ENCODE results near the gene KRTAP5-6. TPM values are rescaled to one million over a fixed set of nuclear protein-coding genes. Genes with fewer than 3 reads are reported as not detected.

The KRTAP5-6 gene, protein sequence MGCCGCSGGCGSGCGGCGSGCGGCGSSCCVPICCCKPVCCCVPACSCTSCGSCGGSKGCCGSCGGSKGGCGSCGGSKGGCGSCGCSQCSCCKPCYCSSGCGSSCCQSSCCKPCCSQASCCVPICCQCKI
- not detected in 2 replicates for total RNA-seq (2014; rRNA removed; shearing (Covaris generic))

DNA sequence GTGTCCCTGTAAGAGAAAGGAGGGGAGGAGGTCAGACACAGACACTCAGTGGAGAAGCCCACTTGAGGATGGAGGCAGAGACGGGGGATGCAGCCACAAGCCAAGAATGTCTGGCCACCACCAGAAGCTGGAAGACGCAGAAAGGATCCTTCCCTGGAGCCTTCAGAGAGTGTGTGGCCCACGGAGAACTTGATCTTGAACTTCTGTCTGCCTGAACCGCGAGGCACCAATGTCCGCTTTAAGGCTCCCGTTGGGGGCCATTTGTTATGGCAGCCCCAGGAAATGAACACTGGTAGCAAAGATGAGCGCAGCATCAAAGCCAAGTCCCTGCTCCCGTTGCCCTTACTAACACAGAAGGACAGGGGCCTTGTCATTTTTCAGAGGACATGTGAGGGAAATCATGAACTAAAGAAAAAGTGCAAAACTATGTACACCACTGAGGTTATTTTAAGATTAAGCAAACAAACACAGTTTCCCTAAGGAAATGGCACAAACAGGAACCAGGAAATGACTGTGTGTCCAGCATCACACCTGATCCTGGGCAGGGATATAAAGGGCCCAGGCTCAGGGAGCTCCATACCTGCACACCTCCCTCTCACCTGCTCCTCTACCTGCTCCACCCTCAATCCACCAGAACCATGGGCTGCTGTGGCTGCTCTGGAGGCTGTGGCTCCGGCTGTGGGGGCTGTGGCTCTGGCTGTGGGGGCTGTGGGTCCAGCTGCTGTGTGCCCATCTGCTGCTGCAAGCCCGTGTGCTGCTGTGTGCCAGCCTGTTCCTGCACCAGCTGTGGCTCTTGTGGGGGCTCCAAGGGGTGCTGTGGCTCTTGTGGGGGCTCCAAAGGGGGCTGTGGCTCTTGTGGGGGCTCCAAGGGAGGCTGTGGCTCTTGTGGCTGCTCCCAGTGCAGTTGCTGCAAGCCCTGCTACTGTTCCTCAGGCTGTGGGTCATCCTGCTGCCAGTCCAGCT, at the start of gene KRTAP5-6:
Gene KRTAP5-6, plus strand, starts transcription at position 588 of the 963 bp plus-strand sequence. Its CDS starts 51 bp downstream, at position 639.
- no peak for DNase-seq (ENCODE audit: low read depth)

DNA sequence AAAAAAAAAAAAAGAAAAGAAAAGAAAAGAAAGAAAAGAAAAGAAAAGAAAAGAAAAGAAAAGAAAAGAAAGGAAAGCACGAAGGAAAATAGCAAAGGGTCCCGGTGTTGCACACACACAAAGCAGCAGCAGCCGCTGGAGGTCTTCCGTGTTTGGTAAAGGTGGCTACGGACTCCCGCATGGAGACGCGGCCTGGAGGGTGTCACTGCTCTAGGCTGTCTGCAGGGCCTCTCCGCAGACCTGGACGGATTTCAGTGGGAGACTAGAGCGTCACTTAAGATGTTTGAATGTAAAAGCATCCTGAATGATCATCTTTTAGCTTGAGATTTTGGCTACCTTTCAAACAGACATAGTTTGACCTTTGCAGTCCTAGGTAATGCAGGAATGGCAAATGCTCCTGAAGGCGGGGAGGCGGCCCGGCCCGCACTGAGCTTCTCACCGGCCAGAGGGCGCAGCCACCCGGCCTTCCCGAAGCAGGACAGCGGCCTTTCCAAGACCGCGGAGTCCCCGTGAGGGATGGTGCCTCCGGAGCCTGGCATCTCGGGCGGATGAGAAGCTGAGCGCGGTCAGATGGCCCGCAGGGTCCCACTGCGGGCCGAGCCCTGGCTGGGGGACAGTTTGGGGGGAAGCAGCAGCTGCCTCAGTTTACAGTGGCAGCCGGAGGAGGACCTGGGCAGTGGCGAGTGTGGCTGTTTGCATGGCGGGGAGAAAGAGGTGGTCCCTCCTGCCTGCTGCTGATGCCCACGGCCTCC, 48.9 kb upstream of the KRTAP5-6 start:
- no peak for DNase-seq (ENCODE audit: low read depth)

DNA sequence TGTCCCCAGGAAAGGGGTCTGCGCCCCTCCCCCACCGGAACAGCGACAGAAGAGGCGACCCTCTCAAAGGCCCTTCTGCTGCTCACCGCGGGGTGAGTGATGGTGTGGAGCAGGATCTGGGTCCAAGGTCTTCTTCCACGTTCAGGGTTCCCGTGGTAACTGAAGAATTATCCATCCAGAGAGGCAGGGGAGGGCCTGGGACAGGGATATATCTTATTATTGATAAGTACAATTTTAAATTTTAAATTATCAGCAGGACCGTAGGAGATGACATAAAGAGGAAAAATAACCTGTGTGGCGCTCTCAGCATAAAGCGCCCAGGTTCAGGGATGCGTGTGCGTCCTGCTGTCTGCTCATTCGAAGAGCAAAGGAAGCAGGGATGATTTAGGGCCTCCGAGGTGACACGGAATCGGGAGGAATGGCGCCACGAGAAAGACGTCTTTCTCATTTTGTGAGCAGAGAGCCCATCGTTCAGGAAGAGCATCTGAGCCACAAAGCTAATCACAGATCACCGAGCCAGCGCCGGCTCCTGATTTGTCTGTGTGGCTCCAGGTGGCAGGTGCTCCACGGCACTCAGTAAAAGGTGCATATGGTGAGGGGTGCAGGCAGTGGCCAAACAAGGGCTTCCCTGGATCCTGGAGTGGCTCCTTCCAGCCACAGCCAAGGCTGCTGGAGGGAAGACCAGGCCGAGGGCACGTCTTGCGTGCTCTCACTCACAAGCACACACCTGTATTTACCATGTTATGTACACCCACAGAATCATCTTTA, 48.2 kb upstream of the KRTAP5-6 start:
- no peak for DNase-seq (ENCODE audit: low read depth)

DNA sequence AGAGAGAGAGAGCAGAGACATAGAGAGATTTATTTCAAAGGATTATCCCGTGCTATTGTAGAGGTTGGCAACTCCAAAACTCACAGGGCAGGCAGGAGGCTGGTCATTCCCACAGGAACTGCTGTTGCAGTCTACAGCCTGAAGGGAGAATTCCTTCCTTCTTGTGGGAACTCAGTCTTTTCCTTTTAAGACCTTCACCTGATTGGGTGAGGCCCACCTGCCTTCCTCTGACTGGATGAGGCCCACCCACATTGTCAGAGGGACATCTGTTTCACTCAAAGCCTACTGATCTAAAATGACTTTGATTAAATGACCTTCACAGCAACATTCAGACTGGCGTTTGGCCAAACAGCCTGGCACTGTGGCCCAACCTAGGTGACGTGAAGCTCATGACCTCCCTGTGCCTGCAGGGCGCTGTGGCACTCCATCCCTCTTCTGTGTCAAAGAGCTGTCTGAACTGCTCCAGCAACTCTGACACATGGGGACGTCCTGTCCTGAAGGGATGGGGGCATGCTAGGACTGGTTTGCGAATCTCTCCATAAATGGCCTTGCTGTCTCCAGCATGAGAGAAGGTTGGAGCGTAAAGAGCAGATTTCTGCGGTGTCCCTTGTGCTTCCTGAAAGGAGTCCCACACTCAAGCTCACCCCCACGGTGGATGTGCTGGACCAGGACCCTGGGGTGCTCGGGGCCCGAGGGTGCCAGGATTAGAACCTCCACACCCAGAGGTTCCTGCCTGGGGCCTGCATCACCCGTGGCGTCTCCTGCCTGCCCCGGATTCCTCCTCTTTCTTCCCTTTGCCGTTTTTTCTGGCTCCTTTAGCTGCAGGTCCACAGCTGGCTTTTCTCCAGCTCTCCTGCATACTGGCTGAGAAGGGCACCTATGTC, 46.7 kb upstream of the KRTAP5-6 start:
- DNase-seq (ENCODE audit: low read depth): no peak

DNA sequence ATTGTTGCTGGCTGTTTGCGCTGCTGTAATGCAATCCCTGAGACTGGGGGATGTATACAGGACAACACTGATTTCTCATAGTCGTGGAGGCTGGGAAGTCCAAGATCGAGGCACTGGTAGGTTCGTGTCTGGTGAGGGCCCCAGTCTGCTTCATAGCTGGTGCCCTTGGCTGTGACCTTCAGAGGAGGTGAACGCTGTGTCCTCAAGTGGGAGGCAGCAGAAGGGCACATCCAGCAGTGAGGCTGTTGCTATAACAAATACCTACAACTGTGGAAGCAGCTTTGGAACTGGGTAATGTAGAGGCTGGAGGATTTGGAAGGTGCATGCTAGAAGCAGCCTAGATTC, 46.1 kb upstream of the KRTAP5-6 start:
- DNase-seq (ENCODE audit: low read depth): no peak

DNA sequence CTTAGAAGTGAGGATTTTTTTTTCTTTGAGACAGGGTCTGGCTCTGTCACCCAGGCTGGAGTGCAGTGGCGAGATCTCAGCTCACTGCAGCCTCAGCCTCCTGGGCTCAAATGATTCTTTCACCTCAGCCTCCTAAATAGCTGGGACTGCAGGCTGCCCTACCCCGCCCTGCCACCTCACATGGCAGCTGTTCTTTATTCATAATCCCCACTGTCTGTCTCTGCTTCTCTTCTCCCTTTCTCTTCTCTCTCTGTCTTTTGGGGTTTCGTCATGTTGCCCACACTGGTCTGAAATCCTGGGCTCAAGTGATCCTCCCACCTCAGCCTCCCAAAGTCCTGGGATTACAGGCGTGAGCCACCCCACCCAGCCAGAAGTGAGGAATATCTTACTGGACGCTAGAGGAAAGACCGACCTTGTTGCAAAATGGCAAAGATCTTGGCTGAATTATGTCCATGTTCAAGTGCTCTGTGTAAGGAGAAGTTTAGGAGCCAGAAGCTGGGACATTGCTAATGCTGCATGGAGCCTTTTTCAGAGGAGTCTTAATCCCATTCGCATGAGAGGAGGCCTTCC, 45.5 kb upstream of the KRTAP5-6 start:
- DNase-seq (ENCODE audit: low read depth): no peak

DNA sequence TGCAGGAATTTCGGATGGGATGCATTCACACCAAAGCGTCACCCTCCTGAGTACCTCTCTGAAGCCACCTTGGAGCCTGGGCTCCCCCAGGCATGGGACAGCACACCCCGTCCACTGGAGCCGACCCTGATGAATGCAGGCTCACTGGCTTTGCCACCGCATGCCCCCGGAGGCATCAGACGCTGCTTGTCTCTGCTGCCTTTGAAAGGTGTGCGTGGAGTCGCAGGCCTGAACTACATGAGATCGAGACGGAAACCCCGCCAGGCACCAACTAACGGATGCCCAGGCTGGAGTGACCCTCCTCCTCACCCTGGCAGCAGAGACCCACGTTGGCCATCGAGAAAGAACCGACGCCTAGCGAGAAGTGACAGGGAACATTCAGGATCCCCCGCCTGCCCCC, 45.0 kb upstream of the KRTAP5-6 start:
- no peak for DNase-seq (ENCODE audit: low read depth)

DNA sequence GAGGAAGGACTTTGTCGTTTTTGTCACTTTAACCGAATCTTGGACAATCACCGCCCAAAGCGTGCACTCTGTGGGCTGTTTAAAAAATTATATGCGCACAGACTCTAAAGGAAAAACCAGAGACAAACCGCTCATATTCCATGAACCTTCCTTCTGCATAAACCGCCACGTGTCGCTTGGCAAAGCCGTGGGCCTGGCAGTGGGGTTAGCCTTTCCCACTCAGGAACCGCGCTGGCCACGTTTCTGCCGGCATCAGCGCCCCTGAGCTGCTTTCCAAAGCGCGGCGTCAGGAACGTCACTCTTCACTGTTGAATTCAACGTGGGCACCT, 44.6 kb upstream of the KRTAP5-6 start:
- no peak for DNase-seq (ENCODE audit: low read depth)

DNA sequence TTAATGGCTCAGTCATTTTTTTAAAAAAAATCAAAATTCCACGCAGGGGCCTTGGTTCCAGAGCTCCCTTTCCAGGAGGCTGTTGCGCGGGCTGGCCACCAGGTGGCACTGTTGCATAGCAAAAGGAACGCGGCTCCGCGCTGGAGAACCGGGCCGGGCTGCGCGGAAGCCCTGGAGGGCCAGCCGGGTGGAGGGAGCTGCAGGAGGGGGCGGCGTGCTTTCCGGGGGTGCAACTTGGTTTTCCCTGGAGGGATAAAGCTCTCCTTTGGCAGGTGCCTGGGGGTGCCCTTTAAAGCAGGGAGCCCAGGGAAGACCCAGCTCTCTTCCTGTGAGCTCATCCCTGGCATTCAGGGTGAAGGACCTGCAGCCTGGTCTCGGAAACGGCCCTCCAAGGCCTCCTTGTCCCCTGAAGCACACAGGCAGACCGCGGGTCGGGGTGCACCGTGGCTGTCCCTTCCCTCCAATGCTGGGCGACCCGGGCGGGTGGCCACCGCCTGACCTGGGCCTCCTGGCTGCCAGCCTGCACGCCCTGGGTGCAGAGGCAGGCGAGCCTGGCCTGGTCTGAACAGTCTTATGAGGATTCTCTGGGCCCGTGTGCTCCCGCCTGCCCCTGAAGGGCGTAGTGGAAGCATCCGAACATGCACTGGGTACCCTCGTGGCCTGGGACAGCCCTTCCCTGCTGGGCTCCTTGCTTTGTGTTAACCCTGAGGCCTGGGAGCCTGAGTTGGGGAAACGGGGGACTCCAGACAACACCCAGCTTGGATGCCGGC, 44.0 kb upstream of the KRTAP5-6 start:
- DNase-seq (ENCODE audit: low read depth): peak; percentile 55

DNA sequence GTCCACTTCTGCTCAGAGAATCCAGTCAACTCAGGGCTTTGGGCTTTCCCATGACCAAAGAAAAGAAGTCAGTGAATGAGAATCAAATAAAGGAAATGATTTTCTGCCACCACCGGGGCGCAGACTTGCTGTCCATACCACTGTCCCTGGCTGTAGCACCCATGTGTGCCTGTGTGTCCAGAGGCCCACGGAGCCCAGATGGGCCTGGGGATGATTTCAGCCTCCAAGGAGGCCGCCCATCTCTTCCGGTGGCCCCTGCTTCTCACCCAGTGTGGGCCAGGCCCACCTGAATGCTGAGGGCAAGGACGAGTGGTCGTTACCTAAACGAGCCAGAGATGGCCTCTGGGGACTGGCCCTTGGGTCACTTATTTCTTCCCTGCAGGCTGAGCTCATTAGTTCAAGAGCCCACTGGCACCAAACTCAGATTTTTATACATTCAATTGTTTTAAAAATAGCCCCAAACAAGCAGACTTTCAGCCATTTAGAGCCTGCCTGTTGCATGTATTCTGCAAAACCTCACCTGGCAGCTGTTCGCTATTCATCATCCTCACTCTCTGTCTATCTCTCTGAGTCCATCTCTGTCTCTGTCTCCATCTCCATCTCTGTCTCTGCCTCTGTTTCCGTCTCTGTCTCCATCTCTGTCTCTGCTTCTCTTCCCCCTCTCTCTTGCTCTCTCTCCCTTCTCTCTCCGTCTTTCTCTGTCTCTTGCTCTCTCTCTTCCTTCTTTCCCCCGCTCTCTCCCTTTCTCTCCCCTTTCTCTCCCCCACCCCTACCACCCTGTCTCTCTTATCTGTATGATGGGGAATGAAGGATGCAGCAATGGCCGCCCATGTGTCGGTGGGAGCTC, 43.2 kb upstream of the KRTAP5-6 start:
- DNase-seq (ENCODE audit: low read depth): no peak

DNA sequence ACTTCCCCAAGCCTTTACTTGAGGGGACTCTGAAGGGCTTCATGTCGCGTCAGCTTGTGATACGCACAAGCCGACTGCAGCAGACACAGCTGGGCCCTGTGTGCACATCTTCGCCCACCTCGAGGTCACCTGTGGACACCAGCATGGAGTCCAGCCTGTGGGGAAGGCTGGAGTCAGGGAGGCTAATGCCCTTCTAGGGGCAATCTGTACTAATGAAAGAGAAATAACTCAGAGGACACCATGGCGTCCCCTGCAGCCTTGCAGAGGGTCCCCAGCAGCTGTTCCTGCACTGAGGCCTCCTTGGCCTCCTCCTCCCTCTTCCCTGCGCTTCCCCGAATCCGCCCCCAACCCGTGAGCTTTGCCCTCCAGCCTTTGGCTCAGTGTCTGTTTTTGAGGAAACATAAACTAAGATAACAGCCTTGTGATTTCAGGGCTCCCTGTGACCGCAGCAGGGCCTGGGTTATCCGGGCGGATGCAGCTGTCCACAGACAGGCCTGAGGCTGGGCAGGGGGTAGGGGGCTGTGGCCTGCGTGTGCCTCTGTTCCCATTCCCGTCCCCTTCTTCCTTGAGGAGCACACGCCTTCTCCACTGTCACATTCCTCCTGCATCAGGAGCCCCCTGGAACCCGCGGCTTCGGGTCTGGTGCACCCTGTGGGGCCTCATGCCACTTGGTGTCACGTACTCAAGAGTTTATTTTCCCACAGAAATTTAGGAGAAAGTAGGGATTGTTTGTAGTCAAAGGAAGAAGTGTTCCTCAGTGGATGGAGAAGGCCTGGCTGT, 42.4 kb upstream of the KRTAP5-6 start:
- DNase-seq (ENCODE audit: low read depth): no peak

DNA sequence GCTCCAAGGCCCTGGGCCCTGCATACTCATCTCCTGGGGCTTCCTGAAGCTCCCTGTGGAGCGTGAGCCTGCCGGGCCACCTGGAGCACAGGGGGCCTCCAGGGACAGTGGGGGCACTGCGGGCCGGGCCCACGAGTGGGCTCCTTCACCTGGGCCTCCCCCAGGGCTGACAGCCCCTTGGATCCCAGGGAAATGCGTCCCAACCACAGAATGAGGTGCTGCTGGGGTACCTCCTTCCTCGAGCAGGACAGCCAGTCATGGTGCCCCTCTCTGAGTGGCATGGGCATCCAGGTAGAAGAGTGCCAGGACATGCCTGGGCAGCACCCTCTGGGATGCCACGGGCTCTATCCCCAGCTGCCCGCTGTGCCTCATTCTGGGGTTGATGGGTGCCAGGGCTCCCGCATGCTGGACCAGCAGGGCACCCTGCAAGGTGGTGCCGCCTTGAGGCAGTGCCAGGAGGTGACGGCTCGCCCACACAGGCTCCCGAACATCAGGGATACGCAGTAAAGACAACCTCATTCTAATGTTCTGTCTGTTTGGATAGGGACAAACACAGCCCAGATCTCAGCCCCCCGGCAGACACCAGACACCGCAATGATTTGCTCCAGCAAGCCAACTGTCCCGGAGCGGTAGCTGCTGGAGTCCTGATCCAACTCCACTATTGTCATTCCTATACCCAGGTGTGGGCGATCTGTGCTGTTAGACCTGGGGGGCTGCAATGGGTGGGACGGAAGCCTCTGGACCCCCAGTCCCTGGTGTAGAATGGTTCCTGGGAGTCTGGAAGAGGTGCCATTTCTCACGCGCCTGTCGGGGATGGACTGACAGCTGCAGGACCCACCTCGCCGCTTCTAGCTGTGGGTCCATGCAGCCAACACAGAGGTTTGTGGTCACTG, 41.6 kb upstream of the KRTAP5-6 start:
- no peak for DNase-seq (ENCODE audit: low read depth)

DNA sequence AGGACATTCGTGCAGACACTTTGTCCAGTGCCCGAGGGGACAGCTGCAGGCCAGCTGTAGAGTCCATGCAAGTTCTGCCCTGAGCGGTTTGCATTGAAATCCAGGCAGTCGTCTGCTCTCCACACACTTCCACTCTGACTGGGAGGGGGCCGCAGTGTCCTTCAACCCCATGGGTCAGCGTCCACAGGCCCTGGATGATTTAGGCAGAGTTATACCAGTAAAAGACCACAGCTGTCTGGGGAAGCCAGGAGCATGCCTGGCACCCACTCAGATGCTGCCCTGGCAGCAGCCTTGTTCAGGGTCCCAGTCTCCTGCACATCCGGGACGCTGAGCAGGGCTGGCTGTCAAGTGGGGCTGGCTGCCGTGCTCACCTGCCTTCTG, 40.9 kb upstream of the KRTAP5-6 start:
- no peak for DNase-seq (ENCODE audit: low read depth)

DNA sequence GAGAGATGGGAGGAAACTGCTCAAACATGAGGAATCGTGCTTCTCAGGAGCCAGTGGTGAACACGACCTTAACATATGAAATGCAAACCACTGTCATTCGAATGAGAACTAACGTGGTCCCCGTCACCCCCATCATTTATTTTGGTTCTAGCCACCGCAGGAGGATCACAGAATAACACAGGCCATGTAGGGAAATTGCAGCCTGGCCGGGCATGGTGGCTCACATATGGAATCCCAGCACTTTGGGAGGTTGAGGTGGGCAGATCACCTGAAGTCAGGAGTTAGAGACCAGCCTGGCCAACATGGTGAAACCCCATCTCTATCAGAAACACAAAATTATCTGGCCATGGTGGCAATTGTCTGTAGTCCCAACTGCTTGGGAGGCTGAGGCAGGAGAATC, 40.3 kb upstream of the KRTAP5-6 start:
- DNase-seq (ENCODE audit: low read depth): no peak

DNA sequence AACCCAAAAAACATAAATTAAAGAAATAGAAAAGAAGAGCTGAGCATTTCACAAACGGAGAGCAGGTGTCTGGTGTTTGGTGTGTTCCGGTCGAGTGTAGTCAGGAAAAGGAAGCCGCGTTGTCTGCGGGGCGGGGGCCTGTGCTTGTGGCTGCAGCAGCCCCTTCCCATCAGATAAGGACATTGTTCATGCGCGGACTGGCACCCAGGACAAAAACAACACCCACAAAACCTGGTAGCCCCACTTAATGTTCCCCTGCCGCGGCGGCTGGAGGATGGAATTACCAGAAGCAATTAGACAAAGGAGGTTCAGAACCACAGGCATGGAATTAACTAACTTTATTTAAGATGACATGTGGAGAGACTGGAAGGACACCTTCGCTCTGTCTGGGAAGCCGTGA, 37.5 kb upstream of the KRTAP5-6 start:
- no peak for DNase-seq (ENCODE audit: low read depth)

DNA sequence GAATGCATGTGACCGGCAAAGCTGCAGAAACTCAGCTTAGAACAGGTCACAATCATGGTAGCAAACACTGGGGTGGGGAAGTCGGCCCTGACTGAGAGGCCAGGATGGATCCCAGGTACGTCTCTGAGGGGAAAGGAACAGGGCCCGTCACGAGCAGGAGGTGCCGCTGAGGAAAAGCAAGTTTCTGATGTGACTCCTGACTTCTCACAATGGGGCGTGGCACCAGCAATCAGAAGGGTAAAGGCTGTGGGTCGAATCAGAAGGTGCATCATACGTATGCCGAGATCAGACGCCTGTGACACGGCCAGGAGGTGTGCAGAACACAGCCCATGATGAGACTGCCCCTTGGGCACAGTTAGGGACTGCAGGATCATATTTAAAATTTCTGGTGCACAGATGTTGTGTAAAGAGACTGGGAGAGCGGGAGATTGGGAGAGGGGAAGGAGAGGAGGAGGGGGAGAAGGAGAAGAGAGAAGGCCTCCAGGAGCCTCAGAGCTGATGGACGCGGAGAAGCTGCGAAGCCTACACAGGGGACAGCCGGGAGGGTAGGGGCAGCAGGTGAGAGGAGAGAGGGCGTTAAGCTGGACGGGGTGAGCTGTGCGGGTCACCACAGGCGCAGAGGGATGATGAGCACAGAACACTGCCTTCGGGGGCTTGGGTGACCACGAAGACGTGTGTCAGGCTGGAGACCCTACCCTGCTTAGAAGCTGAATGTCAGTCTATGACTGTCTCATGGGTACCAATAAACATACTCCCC, 36.7 kb upstream of the KRTAP5-6 start:
- no peak for DNase-seq (ENCODE audit: low read depth)
